Neural progenitor cell (in vitro differentiated cells): ENCODE results near the gene ANKRD53. TPM values are rescaled to one million over a fixed set of nuclear protein-coding genes. Genes with fewer than 3 reads are reported as not detected.

ENCODE experiments used
- DNase-seq: peaks from one replicate; pipeline ENCODE4 v3.0.0-alpha.2; 2016; ENCODE audit warnings: low spot score
- H2AFZ ChIP-seq: fragments of 200-600 bp; sonication (generic); replicated peaks from 2 replicates; pipeline ENCODE4 v1.6.1; 2016; ENCODE audit warnings: antibody characterized with exemption
- H3F3A ChIP-seq: fragments of 200-600 bp; sonication (generic); 2 replicates; pipeline ENCODE4 v1.6.1; 2016; ENCODE audit warnings: antibody characterized with exemption, low read depth
- H3K27ac ChIP-seq: fragments of 200-600 bp; sonication (generic); 2 replicates; pipeline ENCODE4 v1.5.1; 2016; ENCODE audit warnings: mild to moderate bottlenecking
- H3K27me3 ChIP-seq: fragments of 200-600 bp; sonication (generic); 2 replicates; pipeline ENCODE4 v1.6.1; 2016; ENCODE audit warnings: mild to moderate bottlenecking, moderate library complexity
- H3K36me3 ChIP-seq: fragments of 200-600 bp; sonication (generic); 2 replicates; pipeline ENCODE4 v1.5.1; 2016
- H3K4me1 ChIP-seq: fragments of 200-600 bp; sonication (generic); 2 replicates; pipeline ENCODE4 v1.6.1; 2016; ENCODE audit warnings: mixed run types
- H3K4me2 ChIP-seq: fragments of 200-600 bp; sonication (generic); 2 replicates; pipeline ENCODE4 v1.6.1; 2016
- H3K4me3 ChIP-seq: fragments of 200-600 bp; sonication (generic); 2 replicates; pipeline ENCODE4 v1.5.1; 2016
- H3K79me2 ChIP-seq: fragments of 200-600 bp; sonication (generic); 2 replicates; pipeline ENCODE4 v1.6.1; 2016; ENCODE audit warnings: low read depth
- H3K9ac ChIP-seq: fragments of 200-600 bp; sonication (generic); 2 replicates; pipeline ENCODE4 v1.6.1; 2016
- H3K9me3 ChIP-seq: fragments of 200-600 bp; sonication (generic); 2 replicates; pipeline ENCODE4 v1.5.1; 2016; ENCODE audit warnings: low read depth
- H4K20me1 ChIP-seq: fragments of 200-600 bp; sonication (generic); 2 replicates; pipeline ENCODE4 v1.6.1; 2016; ENCODE audit warnings: low read depth
- H3K27ac Mint-ChIP-seq: 3 replicates; pipeline ENCODE4 v1.8.0; 2021; ENCODE audit warnings: mixed read lengths
- H3K27me3 Mint-ChIP-seq: 2 replicates; pipeline ENCODE4 v1.8.0; 2022; ENCODE audit warnings: low read depth, mild to moderate bottlenecking, inconsistent platforms, moderate library complexity, mixed read lengths; ENCODE audit not compliant: insufficient read depth
- H3K36me3 Mint-ChIP-seq: 3 replicates; pipeline ENCODE4 v1.8.0; 2021; ENCODE audit warnings: mixed read lengths
- H3K4me1 Mint-ChIP-seq: 3 replicates; pipeline ENCODE4 v1.8.0; 2021; ENCODE audit warnings: mixed read lengths
- H3K4me3 Mint-ChIP-seq: 3 replicates; pipeline ENCODE4 v1.8.0; 2021; ENCODE audit warnings: mild to moderate bottlenecking, moderate library complexity, mixed read lengths
- H3K9me3 Mint-ChIP-seq: 3 replicates; pipeline ENCODE4 v1.8.0; 2020; ENCODE audit warnings: mixed read lengths
- CTCF ChIP-seq: fragments of 200-600 bp; sonication (generic); IDR thresholded peaks from 2 replicates; pipeline ENCODE4 v1.5.1; 2017; ENCODE audit warnings: antibody characterized with exemption, mild to moderate bottlenecking
- EZH2 ChIP-seq: fragments of 200-600 bp; sonication (generic); IDR thresholded peaks from 2 replicates; pipeline ENCODE4 v1.6.1; 2017; ENCODE audit warnings: antibody characterized with exemption, mild to moderate bottlenecking, moderate library complexity
- EZH2phosphoT487 ChIP-seq: fragments of 200-600 bp; sonication (generic); IDR thresholded peaks from 2 replicates; pipeline ENCODE4 v1.6.1; 2017; ENCODE audit warnings: antibody characterized with exemption
- total RNA-seq: library from RNA; depleted of rRNA; stranded (reverse); fragments of >200 nt; gene quantifications from 2 replicates; pipeline ENCODE4 v1.2.3, GENCODE V29; 2015; ENCODE audit warnings: low replicate concordance

The ANKRD53 gene
- total RNA-seq, 1 donor from 2014 or later, result not detected

GRCh38 chr2:70960833-70961647 is 17.4 kb upstream of the ANKRD53 start:
- no peaks in the 10 kb centered on the region for H4K20me1 ChIP-seq
- Mint-ChIP-seq H3K36me3 (no peaks in the 10 kb centered on the region), H3K4me3 (no peak overlapping the region), H3K9me3 (no peaks in the 10 kb centered on the region), H3K27ac (no peak overlapping the region), H3K4me1 (peaks cover 8% of the 10 kb centered on the region), H3K27me3 (peaks cover 36% of the 10 kb centered on the region)
- H2AFZ ChIP-seq, result no peak overlapping the region
- no peak for DNase-seq
- H3K79me2 ChIP-seq, result no peaks in the 10 kb centered on the region
- H3K9ac ChIP-seq, result no peak overlapping the region
- H3K9me3 ChIP-seq, result no peaks in the 10 kb centered on the region
- H3K27ac ChIP-seq, result no peak overlapping the region
- H3F3A ChIP-seq, result no peaks in the 10 kb centered on the region
- H3K4me2 ChIP-seq, result no peak overlapping the region
- no peak for TF ChIP-seq CTCF
- no peak for TF ChIP-seq EZH2phosphoT487
- H3K4me3 ChIP-seq, result no peak overlapping the region
- H3K36me3 ChIP-seq, result no peaks in the 10 kb centered on the region
- peaks cover 93% of the 10 kb centered on the region for H3K27me3 ChIP-seq
- H3K4me1 ChIP-seq, result peaks cover 3% of the 10 kb centered on the region

- Histone ChIP-seq H3K4me1 (peaks cover 3% of the 10 kb centered on the region), H3K4me3 (no peak overlapping the region), H3K27me3 (peaks cover 93% of the 10 kb centered on the region), H3K79me2 (no peaks in the 10 kb centered on the region), H3K9ac (no peak overlapping the region), H3K4me2 (no peak overlapping the region), H4K20me1 (no peaks in the 10 kb centered on the region), H3F3A (no peaks in the 10 kb centered on the region), H3K27ac (no peak overlapping the region), H3K36me3 (no peaks in the 10 kb centered on the region), H2AFZ (no peak overlapping the region), H3K9me3 (no peaks in the 10 kb centered on the region)
- Mint-ChIP-seq H3K4me3 (no peak overlapping the region), H3K9me3 (no peaks in the 10 kb centered on the region), H3K27ac (no peak overlapping the region), H3K36me3 (no peaks in the 10 kb centered on the region), H3K4me1 (peaks cover 8% of the 10 kb centered on the region), H3K27me3 (peaks cover 38% of the 10 kb centered on the region)
- no peak for DNase-seq
- TF ChIP-seq EZH2 (no peak), EZH2phosphoT487 (no peak), CTCF (no peak)
Observed at GRCh38 chr2:70961648-70961994, 16.8 kb upstream of the ANKRD53 start.

- DNase-seq, result no peak
- Histone ChIP-seq H3K9me3 (no peaks in the 10 kb centered on the region), H3K4me1 (peaks cover 3% of the 10 kb centered on the region), H3K27me3 (peaks cover 95% of the 10 kb centered on the region), H3K27ac (no peak overlapping the region), H4K20me1 (no peaks in the 10 kb centered on the region), H3K4me2 (no peak overlapping the region), H3K79me2 (no peaks in the 10 kb centered on the region), H3K4me3 (no peak overlapping the region), H2AFZ (no peak overlapping the region), H3K9ac (no peak overlapping the region), H3F3A (no peaks in the 10 kb centered on the region), H3K36me3 (no peaks in the 10 kb centered on the region)
- Mint-ChIP-seq H3K9me3 (no peaks in the 10 kb centered on the region), H3K27ac (no peak overlapping the region), H3K36me3 (no peaks in the 10 kb centered on the region), H3K27me3 (peaks cover 42% of the 10 kb centered on the region), H3K4me1 (peaks cover 8% of the 10 kb centered on the region), H3K4me3 (no peak overlapping the region)
- TF ChIP-seq CTCF, result no peak
- TF ChIP-seq EZH2, result no peak
- TF ChIP-seq EZH2phosphoT487, result no peak
Observed at GRCh38 chr2:70962211-70962884, 16.1 kb upstream of the ANKRD53 start.
